Testis (tissue), 3 donors: ENCODE results near the gene CFAP126. TPM values are rescaled to one million over a fixed set of nuclear protein-coding genes. Genes with fewer than 3 reads are reported as not detected.

ENCODE experiments used
- DNase-seq: peaks from one replicate; pipeline ENCODE4 v3.0.0-alpha.2; 2019
- H3K27ac ChIP-seq, 2 donors: fragments of 200-600 bp; sonication (generic); one replicate each; pipeline ENCODE4 v1.5.1; 2019
- H3K27me3 ChIP-seq: fragments of 200-600 bp; sonication (generic); one replicate; pipeline ENCODE4 v1.5.1; 2019
- H3K36me3 ChIP-seq: fragments of 200-600 bp; sonication (generic); one replicate; pipeline ENCODE4 v1.5.1; 2017; ENCODE audit warnings: low read depth; ENCODE audit errors: missing control alignments
- H3K4me1 ChIP-seq: fragments of 200-600 bp; sonication (generic); one replicate; pipeline ENCODE4 v1.5.1; 2019
- H3K4me3 ChIP-seq, 2 donors: fragments of 200-600 bp; sonication (generic); one replicate each; pipeline ENCODE4 v1.5.1; 2017 to 2019
- H3K9me3 ChIP-seq: fragments of 200-600 bp; sonication (generic); one replicate; pipeline ENCODE4 v1.5.1; 2017
- CTCF ChIP-seq, 3 experiments: fragments of 450-650 bp in 2 of 3; fragments of 200-600 bp in 1 of 3; sonication (generic) in 1 of 3; IDR thresholded peaks; one replicate each; pipeline ENCODE4 v1.5.1; 2016 to 2019; ENCODE audit warnings: antibody characterized with exemption in 3 of 3, mild to moderate bottlenecking in 2 of 3, moderate library complexity in 1 of 3
- POLR2A ChIP-seq: fragments of 450-650 bp; IDR thresholded peaks from one replicate; pipeline ENCODE4 v1.6.1; 2017; ENCODE audit warnings: antibody characterized with exemption, mild to moderate bottlenecking, moderate library complexity
- WGBS, 2 donors: methylation state at CpG; one replicate each; pipeline ENCODE4 v1.1.5; 2018; 5-methylcytosine and 5-hydroxymethylcytosine counted together
- intact Hi-C: fragments of 100-400 bp; cut with DNase I; formaldehyde crosslinking; loops from one replicate; pipeline ENCODE4 v1.15.1; 2023; ENCODE audit warnings: low total_unique reads
- polyA plus RNA-seq: library from polyadenylated mRNA; stranded (reverse); fragments of 350-450 nt; fragmentation: Illumina TruSeq; extraction: RNeasy Lipid Tissue Mini Kit (QIAGEN cat#74804); gene quantifications from one replicate; pipeline ENCODE4 v1.2.3, GENCODE V29; 2014; ENCODE audit warnings: low read depth, low replicate concordance; ENCODE audit not compliant: insufficient read depth
- total RNA-seq, 2 donors: library from RNA; depleted of rRNA; stranded (reverse); fragments of >200 nt; gene quantifications; one replicate each; pipeline ENCODE4 v1.2.3, GENCODE V29; 2016

The CFAP126 gene
- total and polyA plus RNA-seq, 3 donors from 2014 or later: 3.8 to 45.4 (median 13.9) TPM

GRCh38 chr1:161379071-161379470, 11.4 kb upstream of the CFAP126 start:
- DNase-seq: no peak
- intact Hi-C loops: no loop called here
- WGBS, 2 donors: 62 to 63% methylated on average over 18 of the region's 18 CpGs

GRCh38 chr1:161378014-161378413, 10.3 kb upstream of the CFAP126 start:
- WGBS, 2 donors: 52 to 61% methylated on average over 5 of the region's 5 CpGs
- Histone ChIP-seq H3K27me3 (no peaks in the 10 kb centered on the region), H3K4me1 (peaks cover 8% of the 10 kb centered on the region), H3K4me3 (no peak overlapping the region), H3K36me3 (no peaks in the 10 kb centered on the region), H3K27ac (no peak overlapping the region), H3K9me3 (no peaks in the 10 kb centered on the region)
- TF ChIP-seq CTCF (IDR thresholded peaks at IDR 0.05): no peak
- no peak for TF ChIP-seq POLR2A
- DNase-seq: no peak
- intact Hi-C loops: no loop called here

More at GRCh38 chr1:161379071-161379470, 11.4 kb upstream of the CFAP126 start:
- Histone ChIP-seq H3K36me3 (no peaks in the 10 kb centered on the region), H3K4me1 (peaks cover 8% of the 10 kb centered on the region), H3K27me3 (no peaks in the 10 kb centered on the region), H3K27ac (no peak overlapping the region), H3K4me3 (no peak overlapping the region), H3K9me3 (no peaks in the 10 kb centered on the region)
- TF ChIP-seq POLR2A (no peak), CTCF (IDR thresholded peaks at IDR 0.05) (no peak)

- WGBS, 2 donors: 41 to 49% methylated on average over 2 of the region's 2 CpGs
- H3K27me3 ChIP-seq: no peaks in the 10 kb centered on the region
- no peak for DNase-seq
- no peaks in the 10 kb centered on the region for H3K9me3 ChIP-seq
- intact Hi-C loops: no loop called here
- TF ChIP-seq POLR2A (no peak), CTCF (IDR thresholded peaks at IDR 0.05) (no peak)
- H3K4me3 ChIP-seq: no peak overlapping the region
- H3K4me1 ChIP-seq: no peaks in the 10 kb centered on the region
- H3K36me3 ChIP-seq: no peaks in the 10 kb centered on the region
- no peak overlapping the region for H3K27ac ChIP-seq
These were observed 6.7 kb upstream of the CFAP126 start for GRCh38 chr1:161374373-161374772.

GRCh38 chr1:161373442-161373841, 5.8 kb upstream of the CFAP126 start:
- no peak for TF ChIP-seq CTCF (IDR thresholded peaks at IDR 0.05)
- TF ChIP-seq POLR2A: no peak
- Histone ChIP-seq H3K36me3 (no peaks in the 10 kb centered on the region), H3K4me1 (no peaks in the 10 kb centered on the region), H3K4me3 (no peak overlapping the region), H3K27ac (no peak overlapping the region), H3K27me3 (no peaks in the 10 kb centered on the region), H3K9me3 (no peaks in the 10 kb centered on the region)
- intact Hi-C loops: no loop called here
- DNase-seq: no peak

GRCh38 chr1:161365207-161365606, 2.5 kb downstream of the CFAP126 start:
- Histone ChIP-seq H3K9me3 (no peaks in the 10 kb centered on the region), H3K4me3 (no peak overlapping the region), H3K36me3 (no peaks in the 10 kb centered on the region), H3K4me1 (no peaks in the 10 kb centered on the region), H3K27ac (no peak overlapping the region), H3K27me3 (no peaks in the 10 kb centered on the region)
- no peak for DNase-seq
- no peak for TF ChIP-seq POLR2A
- TF ChIP-seq CTCF (IDR thresholded peaks at IDR 0.05): no peak
- intact Hi-C loops: no loop called here
